HG02642 (cell line): Measurements from ENCODE around the gene MT1A.

Experiments
- ATAC-seq: cut with Tn5 transposase; IDR thresholded peaks from one replicate; pipeline ENCODE4 v1.9.1; 2021; ENCODE audit warnings: mild to moderate bottlenecking; ENCODE audit not compliant: unreplicated experiment, poor library complexity

MT1A gene

DNA sequence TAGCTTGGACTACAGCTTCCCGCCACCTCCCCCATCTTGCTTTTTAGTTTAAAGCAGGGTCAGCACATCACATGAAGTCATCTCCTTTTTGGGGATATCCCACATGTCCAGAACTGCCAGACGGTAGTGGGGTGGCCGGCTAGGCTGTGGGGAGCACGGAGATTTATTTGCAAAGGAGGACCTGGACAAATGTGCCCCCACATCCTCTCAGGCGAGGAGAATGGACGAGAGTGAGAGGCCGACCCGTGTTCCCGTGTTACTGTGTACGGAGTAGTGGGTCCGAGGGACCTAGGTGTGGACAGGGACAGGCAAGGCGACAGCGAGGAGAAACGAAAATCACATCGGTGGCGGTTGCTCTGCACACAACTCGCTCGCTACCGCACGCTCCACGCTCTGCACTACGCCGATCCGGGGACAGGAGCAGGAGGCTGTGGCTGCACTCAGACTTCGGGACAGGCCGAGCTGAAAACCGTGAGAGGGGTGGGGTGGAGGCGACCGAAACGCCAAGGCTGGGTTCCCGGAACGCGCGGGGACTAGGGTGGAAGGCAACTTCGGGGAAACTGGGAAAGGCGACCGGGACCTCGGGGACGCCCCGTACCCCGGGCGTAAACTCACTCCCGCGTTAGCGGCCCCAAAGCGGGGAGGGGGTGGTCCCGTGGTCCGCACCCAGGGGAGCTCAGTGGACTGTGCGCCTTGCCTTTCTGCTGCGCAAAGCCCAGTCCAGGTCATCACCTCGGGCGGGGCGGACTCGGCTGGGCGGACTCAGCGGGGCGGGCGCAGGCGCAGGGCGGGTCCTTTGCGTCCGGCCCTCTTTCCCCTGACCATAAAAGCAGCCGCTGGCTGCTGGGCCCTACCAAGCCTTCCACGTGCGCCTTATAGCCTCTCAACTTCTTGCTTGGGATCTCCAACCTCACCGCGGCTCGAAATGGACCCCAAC, at the start of gene MT1A:
MT1A (plus strand) TSS at position 853 of the 937 bp plus-strand sequence; CDS start at position 926, 73 bp downstream.
- ATAC-seq, result no peak

DNA sequence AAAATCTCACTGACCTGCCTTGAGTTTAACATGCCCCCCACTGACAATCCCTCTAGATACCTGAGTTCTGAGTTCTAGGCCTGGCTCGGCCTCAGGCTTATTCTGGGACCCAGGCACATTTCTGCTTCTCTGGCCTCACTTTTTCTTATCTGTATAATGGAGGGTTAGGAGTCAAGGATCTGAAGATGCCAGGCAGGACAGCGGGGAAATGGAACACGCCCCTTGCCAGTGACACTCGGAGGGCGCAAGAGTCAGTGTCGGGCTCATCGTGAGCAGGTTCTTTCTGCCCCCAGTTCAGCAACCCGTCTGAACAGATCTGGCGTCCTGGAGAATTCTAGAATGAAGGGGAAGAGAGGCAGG, 49.7 kb upstream of the MT1A start:
- no peak for ATAC-seq

DNA sequence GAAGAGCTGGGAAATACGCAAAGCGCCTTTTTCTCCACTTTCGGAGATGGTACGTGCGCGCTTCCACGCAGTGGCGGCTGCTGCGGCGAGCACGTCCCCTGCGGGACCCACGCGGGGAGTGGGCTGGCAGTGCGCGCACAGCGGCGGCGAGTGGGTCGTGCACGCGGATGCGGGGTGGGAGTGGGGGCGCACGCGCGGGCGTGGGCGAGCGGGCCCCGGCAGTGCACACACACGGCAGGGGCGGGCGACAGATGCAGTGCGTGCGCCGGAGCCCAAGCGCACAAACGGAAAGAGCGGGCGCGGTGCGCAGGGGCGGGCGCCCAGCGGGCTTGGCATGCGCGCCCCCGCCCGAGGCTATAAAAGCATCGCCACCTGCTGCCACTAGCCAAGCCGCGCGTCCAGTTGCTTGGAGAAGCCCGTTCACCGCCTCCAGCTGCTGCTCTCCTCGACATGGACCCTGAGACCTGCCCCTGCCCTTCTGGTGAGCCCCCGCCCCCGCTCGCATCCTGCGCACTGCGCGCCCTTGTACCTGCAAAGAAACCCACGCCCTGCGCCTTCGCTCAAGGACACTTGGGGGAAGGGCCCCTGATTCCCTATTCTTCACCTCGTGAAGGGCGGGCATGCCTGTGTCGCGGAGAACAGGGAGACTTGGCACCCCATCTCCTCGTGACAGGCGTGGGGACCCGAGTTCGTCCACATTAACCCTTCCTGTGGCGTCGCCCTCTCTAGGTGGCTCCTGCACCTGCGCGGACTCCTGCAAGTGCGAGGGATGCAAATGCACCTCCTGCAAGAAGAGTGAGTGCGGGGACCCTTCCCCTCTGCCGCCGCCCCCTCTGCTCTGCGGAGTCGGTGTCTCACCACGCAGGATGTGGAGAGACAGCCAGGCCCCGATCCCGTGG, 49.1 kb upstream of the MT1A start, which contains the start of gene MT3:
MT3 (plus strand) TSS at position 388 of the 899 bp plus-strand sequence; CDS start at position 451, 63 bp downstream.
- ATAC-seq, result no peak

DNA sequence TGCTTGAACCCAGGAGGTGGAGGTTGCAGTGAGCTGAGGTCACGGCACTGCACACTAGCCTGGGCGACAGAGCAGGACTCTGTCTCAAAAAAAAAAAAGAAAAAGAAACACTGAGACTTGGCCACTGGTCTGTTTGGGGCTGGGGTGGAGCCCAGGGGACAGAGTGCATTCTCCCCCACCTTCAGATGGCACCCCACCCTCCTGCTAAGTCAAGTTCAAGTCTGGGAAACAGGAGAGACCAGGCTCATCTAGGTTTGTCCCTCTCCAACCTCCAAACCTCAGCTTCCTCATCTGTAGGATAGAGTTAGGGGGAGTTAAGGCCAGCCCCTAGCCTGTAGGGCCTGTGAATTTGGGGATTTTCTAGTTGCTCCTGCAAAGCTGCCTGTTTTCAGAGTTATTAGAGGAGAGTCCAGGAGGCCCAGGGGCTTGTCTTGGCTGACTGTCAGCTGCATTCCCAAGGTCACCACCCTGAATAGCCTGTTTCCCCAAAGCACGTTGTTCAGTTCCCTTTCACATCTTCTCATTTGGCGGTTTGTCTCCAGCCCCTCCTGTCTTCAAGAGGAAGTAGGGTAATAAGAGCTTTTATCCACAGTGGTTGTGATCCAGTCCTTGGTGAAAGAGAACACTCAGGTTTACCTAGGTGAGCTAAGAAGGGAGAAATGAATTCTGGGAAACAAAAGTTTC, 46.9 kb upstream of the MT1A start:
- ATAC-seq, result no peak

DNA sequence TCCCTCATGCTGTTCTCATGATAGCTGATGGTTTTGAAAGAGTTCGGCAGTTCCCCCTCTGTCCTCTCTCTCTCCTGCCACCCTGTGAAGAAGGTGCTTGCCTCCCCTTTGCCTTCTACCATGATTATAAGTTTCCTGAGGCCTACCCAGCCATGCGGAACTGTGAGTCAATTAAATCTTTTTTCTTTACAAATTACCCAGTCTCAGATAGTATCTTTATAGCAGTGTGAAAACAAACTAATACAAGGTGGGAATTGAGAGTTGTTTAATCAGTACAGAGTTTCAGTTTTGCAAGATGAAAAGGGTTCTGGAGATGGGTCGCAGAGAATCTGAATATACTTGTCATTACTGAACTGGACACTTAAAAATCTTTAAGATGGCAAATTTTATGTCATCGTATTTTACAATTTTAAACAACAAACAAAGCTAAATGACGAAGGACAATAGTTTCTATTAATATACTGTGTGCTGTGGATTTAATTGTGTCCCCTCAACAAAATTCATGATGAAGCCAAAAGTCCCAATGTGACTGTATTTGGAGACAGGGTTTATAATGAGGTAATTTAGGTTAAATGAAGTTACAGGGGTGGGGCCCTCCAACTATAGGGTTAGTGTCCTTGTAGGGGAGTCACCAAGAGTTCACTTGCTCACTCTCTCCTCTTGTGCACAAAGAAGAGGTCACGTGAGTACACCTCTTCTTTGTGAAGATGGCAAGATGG, 44.7 kb upstream of the MT1A start:
- no peak for ATAC-seq

DNA sequence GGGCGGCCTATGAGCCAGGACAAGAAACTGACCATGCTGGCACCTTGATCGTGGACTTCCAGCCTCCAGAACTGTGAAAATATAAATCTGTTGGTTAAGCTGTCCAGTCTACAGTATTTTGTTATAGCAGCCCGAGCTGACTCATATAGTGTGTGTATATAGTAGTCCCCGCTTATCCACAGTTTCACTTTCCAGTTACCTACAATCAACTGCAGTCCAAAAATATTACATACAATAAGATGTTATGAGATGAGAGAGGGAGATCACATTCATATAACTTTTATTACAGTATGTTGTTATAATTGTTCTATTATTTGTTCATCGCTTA, 44.2 kb upstream of the MT1A start:
- ATAC-seq, result no peak

DNA sequence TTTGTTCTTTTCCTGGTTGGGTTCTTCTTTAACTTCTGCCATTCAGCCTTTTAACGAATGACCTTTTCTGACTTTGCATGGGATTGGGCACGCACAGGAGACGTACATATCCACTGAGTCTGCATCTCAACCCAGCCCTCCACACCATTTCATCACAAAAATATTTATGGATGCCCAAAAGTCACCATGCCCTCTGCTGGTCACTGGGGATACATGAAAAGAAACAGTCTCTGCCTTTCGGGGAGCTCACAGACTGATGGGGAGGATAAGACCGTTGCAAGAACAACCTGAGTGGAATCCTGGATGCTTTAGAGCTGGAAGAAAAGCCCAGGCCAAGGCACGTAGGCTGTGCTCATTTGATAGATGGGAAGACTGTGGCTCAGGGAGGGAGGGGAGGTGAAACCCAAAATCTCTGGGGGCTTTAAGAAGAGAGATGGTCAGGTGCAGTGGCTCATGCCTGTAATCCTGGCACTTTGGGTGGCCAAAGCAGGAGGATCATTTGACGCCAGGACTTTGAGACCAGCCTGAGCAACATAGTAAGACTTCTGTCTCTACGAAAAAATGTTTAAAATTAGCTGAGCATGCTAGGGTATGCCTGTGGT, 38.0 kb upstream of the MT1A start:
- ATAC-seq, result no peak

DNA sequence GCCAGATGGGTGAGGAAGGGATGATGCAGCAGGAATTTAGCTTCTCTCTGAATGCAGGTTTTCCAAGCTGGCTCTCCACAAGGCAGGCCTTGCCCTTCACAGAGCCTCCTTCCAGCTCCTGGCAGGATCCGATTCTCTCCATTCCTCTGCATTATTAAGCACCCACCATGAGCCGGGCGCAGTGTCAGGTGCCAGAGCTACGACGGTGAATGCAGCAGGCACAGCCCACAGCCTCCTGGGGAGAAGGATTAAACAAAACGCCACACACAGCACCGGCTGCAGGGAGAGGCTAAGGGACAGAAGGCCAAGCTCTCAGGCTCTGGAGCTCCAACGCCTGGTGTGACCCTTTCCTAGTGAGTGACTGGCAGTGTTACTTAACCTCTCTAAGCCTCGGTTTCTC, 37.1 kb upstream of the MT1A start:
- no peak for ATAC-seq

DNA sequence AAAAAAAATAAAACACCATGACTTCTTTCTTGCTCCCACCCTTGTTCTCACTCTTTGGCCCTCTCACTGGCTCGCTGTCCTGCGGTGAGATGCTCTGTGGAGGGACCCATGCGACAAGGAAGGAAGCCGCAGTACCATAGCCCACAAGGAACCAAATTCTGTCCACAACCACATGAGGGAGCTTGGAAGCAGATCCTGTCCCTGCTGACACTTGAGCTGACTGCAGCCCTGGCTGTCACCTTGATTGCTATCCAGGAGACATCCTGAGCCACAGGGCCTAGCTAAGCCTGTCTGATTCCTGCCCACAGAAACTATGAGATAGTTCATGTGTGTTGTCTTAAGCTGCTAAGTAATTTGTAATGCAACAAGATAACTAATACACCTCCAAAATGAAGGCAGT, 34.9 kb upstream of the MT1A start:
- no peak for ATAC-seq

DNA sequence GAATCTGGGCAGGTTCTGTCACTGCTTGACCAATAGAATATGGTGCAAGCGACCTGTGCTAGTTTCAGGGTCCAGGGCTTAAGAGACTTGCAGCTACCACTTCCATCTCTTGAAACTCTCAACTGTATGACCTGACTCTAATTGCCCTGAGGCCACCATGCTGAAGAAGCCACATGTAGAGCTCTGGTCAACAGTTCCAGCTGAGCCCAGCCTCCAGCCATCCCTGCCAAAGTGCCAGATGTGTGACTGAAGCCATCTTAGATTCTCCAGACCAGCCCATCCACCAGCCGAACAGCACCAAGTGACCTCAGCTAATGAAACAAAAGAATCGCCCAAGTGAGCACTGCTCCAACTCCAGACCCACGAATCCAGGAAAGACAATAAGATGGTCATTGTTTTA, 33.5 kb upstream of the MT1A start:
- ATAC-seq, result no peak

DNA sequence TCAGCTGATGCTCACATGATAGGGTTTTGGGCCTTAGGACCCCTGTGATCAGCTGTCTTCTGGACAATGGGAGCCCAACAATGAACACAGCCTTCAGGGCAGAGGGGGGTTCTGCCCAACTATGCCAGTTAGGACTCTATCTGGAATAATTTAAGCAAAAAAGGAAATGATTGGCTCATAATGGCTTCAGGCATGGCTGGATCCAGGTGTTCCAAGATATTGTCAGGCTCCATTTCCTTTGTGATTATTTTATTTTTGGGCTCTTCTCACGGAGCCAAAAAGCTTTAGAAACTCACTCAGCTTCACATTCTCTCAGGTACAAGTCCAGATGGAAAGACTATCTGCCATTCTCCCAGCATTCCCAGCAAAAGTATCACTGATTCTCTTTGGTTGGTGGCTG, 33.0 kb upstream of the MT1A start:
- no peak for ATAC-seq

DNA sequence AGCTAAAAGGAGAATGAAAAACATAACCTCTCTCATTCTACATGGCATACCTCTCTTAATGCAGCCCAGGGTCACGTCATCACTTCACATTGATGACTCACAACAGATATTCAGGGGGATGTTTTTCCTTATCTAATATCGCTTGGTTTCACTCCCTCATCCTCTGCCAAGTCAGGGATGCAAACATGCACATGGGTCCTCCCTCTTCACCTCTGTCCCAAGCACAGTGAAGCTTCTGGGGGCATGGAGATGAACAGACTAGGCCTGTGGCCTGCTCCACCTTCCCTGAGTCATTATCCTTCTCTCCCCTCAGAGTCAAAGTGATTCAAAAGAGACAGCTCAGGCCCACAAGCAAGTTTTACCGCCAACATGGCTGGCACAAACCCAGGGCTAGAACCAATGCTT, 32.4 kb upstream of the MT1A start:
- no peak for ATAC-seq

DNA sequence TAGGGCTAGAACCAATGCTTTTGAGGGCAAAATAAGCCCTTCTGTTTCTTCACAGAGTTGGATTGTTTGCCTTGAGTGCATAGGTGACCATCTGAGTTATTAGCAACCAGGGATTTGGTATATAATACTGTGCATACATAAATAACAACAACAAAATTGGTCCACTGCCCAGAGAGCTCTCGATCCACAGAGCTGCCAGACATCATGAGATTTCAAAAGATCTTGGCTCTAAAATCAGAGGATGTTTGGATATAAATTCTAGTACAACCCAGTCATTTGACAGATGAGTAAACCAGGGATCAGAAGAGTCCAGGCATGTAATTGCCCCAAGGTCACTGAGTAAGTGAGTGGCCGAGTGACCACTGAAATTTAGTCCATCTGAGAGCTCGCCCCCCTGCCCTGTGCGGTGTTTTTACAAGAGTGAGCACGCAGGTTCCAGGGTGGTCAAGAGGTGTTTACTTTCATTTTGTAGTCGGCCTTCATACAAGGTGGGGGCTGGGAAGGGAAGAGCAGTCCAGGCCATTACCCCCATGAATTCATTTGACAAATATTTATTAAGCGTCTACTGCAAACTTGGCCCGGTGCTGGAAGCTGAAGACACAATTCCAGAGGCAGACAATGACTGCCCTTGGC, 31.9 kb upstream of the MT1A start:
- no peak for ATAC-seq

DNA sequence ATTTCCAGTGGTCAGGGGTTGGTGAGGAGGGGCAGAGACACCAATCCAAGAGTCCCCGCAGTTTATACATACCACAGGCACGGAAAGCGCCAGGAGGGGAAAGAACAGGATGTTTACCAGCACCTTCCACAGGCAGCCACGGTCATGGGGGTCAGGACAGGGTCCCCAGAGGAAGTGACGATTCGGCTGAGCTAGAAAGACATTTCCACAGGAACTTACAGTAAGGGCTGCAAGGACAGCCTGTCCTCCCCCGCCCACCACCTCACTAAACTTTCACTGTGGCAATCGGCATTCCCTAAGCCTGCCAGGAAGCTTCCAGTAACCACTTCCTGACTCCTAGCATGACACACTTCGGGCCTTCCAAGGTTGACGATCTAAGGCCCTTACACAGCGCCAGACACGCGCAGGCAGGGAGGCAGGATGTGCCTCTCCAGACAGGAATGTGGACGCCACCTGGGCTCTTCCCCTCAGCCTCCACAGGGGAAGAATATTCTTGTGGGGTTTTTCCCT, 31.3 kb upstream of the MT1A start:
- ATAC-seq, result no peak

DNA sequence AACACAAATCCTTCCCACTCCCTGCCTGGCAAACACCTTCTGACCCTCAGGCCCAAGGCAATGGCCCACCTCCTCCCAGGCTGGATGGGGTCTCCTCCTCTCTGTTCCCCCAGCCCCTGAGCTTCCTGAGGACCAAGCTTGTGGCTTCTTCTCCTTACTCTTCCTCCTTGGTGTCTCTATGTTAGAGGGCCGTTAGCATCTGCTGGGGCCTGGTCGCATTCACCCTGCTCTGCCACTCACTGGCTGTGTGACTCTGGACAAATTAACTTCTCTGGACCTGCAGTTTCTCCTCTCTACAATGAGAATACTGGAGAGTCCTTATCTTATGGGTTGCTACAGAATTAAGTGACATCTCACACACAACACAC, 30.8 kb upstream of the MT1A start:
- ATAC-seq, result no peak

DNA sequence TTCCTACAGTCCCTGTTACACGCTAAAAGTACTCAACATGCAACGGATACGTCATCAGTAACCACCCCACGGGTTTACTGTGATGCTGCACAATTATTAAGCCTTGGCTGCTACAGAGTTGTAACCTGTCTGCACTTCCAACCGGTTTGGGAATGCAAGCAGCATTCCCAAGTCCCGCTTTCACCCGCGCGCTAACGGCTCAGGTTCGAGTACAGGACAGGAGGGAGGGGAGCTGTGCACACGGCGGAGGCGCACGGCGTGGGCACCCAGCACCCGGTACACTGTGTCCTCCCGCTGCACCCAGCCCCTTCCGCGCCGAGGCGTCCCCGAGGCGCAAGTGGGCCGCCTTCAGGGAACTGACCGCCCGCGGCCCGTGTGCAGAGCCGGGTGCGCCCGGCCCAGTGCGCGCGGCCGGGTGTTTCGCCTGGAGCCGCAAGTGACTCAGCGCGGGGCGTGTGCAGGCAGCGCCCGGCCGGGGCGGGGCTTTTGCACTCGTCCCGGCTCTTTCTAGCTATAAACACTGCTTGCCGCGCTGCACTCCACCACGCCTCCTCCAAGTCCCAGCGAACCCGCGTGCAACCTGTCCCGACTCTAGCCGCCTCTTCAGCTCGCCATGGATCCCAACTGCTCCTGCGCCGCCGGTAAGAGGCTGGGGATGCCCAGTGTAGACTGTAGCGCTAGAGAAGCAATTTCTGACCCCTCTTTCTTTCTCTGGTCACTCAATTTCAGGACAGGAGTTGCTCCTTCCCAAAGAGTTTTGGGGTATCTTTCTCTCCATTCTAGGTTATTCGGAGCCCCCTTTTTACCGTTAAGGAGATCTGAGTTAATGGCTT, 30.2 kb upstream of the MT1A start, which contains the start of gene MT2A:
MT2A (plus strand) TSS at position 542 of the 833 bp plus-strand sequence; CDS start at position 614, 72 bp downstream.
- ATAC-seq, result peak; percentile 88

DNA sequence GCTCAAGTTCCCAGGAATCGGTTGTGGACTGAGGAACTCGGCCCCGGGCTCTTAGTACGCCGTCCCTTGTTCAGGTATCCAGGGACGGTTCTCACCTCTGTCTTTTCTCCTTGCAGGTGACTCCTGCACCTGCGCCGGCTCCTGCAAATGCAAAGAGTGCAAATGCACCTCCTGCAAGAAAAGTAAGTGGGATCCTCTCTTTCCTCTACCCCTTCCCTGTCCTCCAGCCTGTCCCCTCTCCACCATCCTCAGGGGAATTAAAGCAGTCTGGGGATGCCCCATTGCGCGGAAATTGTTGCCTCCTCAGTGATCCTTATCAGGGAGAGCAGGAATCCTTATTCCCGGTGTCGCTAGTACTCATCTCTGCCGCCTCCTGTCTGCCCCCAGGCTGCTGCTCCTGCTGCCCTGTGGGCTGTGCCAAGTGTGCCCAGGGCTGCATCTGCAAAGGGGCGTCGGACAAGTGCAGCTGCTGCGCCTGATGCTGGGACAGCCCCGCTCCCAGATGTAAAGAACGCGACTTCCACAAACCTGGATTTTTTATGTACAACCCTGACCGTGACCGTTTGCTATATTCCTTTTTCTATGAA, 29.5 kb upstream of the MT1A start:
- ATAC-seq, result no peak

DNA sequence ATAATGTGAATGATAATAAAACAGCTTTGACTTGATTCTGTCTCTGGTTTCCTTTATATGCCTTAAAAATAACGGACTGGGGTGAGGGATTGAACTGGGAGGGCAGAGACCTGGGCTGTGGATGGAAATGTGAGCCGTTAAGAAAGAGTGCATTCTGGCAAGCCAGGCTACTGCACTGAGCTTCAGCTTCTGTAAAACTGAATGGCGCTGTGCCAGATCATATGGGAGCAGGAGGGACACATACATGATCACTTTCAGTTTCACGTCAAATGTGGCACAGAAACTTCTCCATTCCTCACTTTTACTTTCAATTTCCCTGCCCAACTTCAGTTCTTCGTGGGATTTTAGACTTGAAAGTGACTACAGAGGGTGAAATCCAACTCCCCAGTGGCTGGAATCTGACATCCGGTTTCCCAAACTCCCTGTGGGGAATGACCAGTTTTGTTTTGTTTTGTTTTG, 29.0 kb upstream of the MT1A start:
- peak; percentile 37 for ATAC-seq
